ENCODE measurements around the gene TRAF6. TPM values are rescaled to one million over a fixed set of nuclear protein-coding genes. Genes with fewer than 3 reads are reported as not detected.

TRAF6 gene
- total and polyA plus RNA-seq, 7 experiments from 2014 or later: 7.9 to 22.2 (median 18.2) TPM

DNA sequence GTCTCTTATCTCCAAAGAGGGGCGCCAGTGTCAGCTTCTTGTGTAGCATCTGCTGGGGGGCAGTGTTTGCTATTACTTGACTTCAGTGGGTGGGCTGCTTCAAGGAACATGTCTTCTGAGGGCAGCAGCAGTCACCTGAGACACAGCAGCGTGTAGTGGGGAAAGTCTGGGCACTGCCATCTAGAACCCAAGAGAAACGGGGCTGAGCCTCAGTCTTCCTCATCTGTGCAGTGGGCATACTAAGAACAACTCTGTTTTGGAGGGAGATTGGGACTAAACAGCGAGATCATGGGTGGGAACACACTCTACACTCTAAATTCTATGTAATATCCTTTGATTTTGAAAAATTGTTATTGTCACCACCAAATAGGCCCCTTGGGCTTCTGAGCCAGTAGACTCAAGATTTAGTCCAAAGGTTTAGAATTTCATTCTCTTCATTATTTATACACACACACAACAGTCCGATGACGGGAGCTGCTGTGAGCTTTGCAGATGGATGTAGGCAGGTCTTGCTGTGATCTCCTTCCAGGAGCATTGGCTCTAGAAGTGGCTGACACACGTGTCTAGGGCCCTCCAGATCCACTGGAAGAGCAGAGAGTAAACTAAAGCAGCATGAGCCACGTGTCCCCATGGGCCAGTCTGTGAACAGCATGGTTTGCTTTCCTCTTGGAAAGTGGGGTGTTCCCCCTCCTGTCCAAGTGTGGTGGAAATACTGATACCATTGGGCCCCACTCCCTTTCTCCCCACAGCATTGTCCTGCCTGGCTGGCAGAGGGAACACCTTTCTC is 51.8 kb downstream of the TRAF6 start:
- H3K9me3 Mint-ChIP-seq: no peaks in the 10 kb centered on the region
- Histone ChIP-seq H3K4me1 (ENCODE audit: control insufficient read depth in 2 of 2, insufficient read depth in 2 of 2, low read length in 2 of 2) (peaks cover under 1 to 6% of the 10 kb centered on the region in 2 donors), H3K4me3 (ENCODE audit: low read length) (no peak overlapping the region), H3K36me3 (ENCODE audit: control insufficient read depth in 2 of 3, insufficient read depth in 3 of 3, low read length in 3 of 3) (no peaks in the 10 kb centered on the region), H3K27me3 (ENCODE audit: control insufficient read depth in 2 of 2, insufficient read depth in 2 of 2, low read length in 2 of 2) (no peaks in the 10 kb centered on the region), H3K9me3 (ENCODE audit: control insufficient read depth in 2 of 3, low read length in 3 of 3) (no peaks in the 10 kb centered on the region), H3K27ac (ENCODE audit: low read depth, low read length) (no peak overlapping the region)
- intact Hi-C loops (cut with micrococcal nuclease): no loop called here
- ATAC-seq (no peak), DNase-seq (peak in 1 of 9 donors; percentile 8)
- ChIA-PET CTCF (no interaction called here), POLR2A (no interaction called here)
- no peak overlapping the region for H3K27ac Mint-ChIP-seq
- H3K36me3 Mint-ChIP-seq: peaks cover 0 to 8% (median 0%) of the 10 kb centered on the region in 5 donors
- peaks cover 0 to 18% (median 5%) of the 10 kb centered on the region in 7 donors for H3K4me1 Mint-ChIP-seq
- H3K4me3 Mint-ChIP-seq: no peak overlapping the region
- H3K27me3 Mint-ChIP-seq: peaks cover 0 to 7% (median 0%) of the 10 kb centered on the region in 5 donors

DNA sequence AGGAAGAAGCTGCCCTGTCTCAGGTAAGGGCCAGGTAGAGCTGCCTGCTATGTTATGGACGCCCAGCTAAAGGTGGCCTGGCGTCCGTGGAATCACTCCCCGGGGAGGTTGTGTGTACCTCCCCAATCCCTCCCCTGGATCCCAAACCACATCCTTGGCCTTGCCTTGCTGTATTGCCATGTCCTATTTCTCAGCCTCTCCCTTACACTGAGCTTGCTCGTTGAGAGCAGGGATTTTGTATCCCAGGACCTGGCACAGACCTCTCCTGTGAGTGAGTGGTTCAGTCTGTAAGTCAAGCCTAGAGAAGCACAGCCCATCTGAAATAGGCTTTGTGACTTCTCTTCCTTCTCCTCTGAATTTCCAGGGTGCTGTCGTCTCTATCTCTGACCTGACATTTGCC is 53.9 kb downstream of the TRAF6 start:
- peaks cover 6 to 38% (median 26%) of the 10 kb centered on the region in 7 donors for H3K4me1 Mint-ChIP-seq
- peaks cover 0 to 12% (median 0%) of the 10 kb centered on the region in 5 donors for H3K36me3 Mint-ChIP-seq
- ATAC-seq (no peak), DNase-seq (no peak)
- no peak overlapping the region for H3K4me3 Mint-ChIP-seq
- Histone ChIP-seq H3K4me1 (ENCODE audit: control insufficient read depth in 2 of 2, insufficient read depth in 2 of 2, low read length in 2 of 2) (peaks cover 20 to 26% of the 10 kb centered on the region in 2 donors), H3K4me3 (ENCODE audit: low read length) (no peak overlapping the region), H3K27ac (ENCODE audit: low read depth, low read length) (no peak overlapping the region), H3K9me3 (ENCODE audit: control insufficient read depth in 2 of 3, low read length in 3 of 3) (no peaks in the 10 kb centered on the region), H3K36me3 (ENCODE audit: control insufficient read depth in 2 of 3, insufficient read depth in 3 of 3, low read length in 3 of 3) (peaks cover 0 to 5% (median 0%) of the 10 kb centered on the region in 3 experiments), H3K27me3 (ENCODE audit: control insufficient read depth in 2 of 2, insufficient read depth in 2 of 2, low read length in 2 of 2) (no peaks in the 10 kb centered on the region)
- POLR2A ChIA-PET: no interaction called here
- no peaks in the 10 kb centered on the region for H3K27me3 Mint-ChIP-seq
- H3K27ac Mint-ChIP-seq: no peak overlapping the region
- H3K9me3 Mint-ChIP-seq: no peaks in the 10 kb centered on the region
- intact Hi-C loops (cut with micrococcal nuclease): no loop called here
- CTCF ChIA-PET: no interaction called here

DNA sequence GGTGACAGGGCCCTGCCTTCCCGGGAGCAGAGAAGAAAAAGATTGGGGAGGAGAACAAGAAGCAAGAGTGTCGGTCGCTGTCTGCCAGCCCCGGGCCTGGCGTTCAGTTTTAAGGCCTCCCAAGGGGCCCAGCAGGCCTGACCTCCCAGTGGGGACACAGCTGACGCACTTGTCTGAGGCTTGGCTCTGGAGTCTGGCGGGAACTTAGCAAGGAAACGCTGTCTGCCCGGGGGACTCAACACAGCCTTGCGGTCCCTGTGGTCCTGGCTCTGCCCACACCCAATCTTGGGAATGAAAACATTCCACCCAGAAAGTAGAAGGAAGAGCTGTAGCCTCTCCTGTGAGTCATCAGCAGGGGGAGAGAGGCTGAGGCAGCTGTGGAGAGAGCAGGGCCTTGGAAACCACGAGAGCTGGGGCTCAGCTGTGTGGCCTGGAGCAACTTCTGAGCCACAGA is 54.4 kb downstream of the TRAF6 start:
- intact Hi-C loops (cut with micrococcal nuclease): no loop called here
- H3K27ac Mint-ChIP-seq: peak overlapping the region in 1 of 9 donors; percentile 60

DNA sequence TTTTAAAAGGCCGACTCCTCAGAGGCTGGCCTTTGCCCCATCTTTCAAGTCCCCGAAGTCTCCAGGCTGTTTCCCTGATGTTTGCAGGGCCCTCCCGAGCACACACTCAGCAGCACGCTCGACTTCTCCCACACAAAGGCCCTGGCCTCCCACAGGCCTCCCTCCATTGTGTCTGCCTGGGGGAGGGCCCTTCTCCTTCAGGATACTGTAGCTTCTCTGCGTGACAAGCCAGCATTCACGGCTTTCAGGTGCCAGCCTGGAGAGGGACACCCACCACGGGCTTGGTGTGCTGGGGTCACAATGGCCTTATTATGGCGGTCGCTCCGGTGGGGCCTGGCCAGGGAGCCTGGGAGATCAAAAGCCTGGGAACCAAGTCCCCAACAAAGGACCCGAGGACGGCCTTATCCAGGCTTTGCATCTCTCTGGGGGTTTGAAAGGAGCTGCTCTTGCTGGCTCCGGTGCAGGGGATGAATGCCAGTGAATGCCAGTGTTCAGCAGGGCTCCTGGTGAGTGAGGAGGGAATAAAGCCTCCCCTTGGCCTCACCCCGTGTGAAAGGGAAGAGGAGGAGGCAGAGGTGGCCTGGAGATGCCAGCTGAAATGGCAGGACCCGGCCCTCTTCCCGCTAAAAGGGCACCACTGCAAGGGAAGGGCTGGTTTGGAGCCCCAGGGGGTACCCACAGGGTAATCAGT is 55.0 kb downstream of the TRAF6 start:
- peaks cover 0 to 9% (median 0%) of the 10 kb centered on the region in 3 experiments for H3K36me3 ChIP-seq (ENCODE audit: control insufficient read depth in 2 of 3, insufficient read depth in 3 of 3, low read length in 3 of 3)
- no peak for ATAC-seq
- intact Hi-C loops (cut with micrococcal nuclease): loop anchor here in 1 of 2 donors (5.0 kb wide), 1 partner anchor 48 kb away; no protein-coding TSS in a partner anchor
- ChIA-PET POLR2A (no interaction called here), CTCF (no interaction called here)
- no peak overlapping the region for H3K27ac ChIP-seq (ENCODE audit: low read depth, low read length)
- H3K9me3 ChIP-seq (ENCODE audit: control insufficient read depth in 2 of 3, low read length in 3 of 3): no peaks in the 10 kb centered on the region
- Mint-ChIP-seq H3K9me3 (no peaks in the 10 kb centered on the region), H3K27me3 (no peaks in the 10 kb centered on the region), H3K4me3 (no peak overlapping the region), H3K4me1 (peaks cover 17 to 43% (median 37%) of the 10 kb centered on the region in 7 donors), H3K27ac (no peak overlapping the region), H3K36me3 (peaks cover 0 to 12% (median 0%) of the 10 kb centered on the region in 5 donors)
- DNase-seq: no peak
- peaks cover 28 to 37% of the 10 kb centered on the region in 2 donors for H3K4me1 ChIP-seq (ENCODE audit: control insufficient read depth in 2 of 2, insufficient read depth in 2 of 2, low read length in 2 of 2)
- H3K4me3 ChIP-seq (ENCODE audit: low read length): no peak overlapping the region
- H3K27me3 ChIP-seq (ENCODE audit: control insufficient read depth in 2 of 2, insufficient read depth in 2 of 2, low read length in 2 of 2): no peaks in the 10 kb centered on the region

More for the DNA sequence above, 54.4 kb downstream of the TRAF6 start:
- Histone ChIP-seq H3K9me3 (ENCODE audit: control insufficient read depth in 2 of 3, low read length in 3 of 3) (no peaks in the 10 kb centered on the region), H3K36me3 (ENCODE audit: control insufficient read depth in 2 of 3, insufficient read depth in 3 of 3, low read length in 3 of 3) (peaks cover 0 to 9% (median 0%) of the 10 kb centered on the region in 3 experiments), H3K27me3 (ENCODE audit: control insufficient read depth in 2 of 2, insufficient read depth in 2 of 2, low read length in 2 of 2) (no peaks in the 10 kb centered on the region), H3K27ac (ENCODE audit: low read depth, low read length) (no peak overlapping the region), H3K4me1 (ENCODE audit: control insufficient read depth in 2 of 2, insufficient read depth in 2 of 2, low read length in 2 of 2) (peaks cover 25 to 31% of the 10 kb centered on the region in 2 donors), H3K4me3 (ENCODE audit: low read length) (no peak overlapping the region)
- Mint-ChIP-seq H3K27me3 (no peaks in the 10 kb centered on the region), H3K4me1 (peaks cover 11 to 40% (median 31%) of the 10 kb centered on the region in 7 donors), H3K9me3 (no peaks in the 10 kb centered on the region), H3K36me3 (peaks cover 0 to 12% (median 0%) of the 10 kb centered on the region in 5 donors), H3K4me3 (no peak overlapping the region)
- ATAC-seq (no peak), DNase-seq (no peak)
- ChIA-PET POLR2A (no interaction called here), CTCF (no interaction called here)

DNA sequence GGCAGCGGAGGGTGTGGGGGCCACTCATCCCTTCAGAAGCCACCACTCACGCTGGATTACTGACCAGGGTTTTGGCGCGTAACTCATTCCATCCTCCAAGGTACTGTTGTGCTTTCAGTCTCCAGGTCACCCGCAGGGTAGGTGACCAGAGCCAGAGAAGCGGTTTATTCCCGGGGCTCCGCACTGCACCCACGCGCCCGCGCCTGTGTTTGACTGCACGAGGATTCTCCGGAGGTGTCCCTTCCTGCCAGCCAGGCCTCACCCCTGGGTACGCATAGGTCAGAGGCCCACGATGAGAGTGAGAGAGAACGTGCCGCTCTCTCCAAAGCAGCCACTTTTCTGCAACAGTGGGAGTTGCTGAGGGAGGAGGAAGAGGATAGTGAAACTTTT is 55.5 kb downstream of the TRAF6 start:
- peaks cover 0 to 16% (median 0%) of the 10 kb centered on the region in 5 donors for H3K36me3 Mint-ChIP-seq
- H3K4me1 ChIP-seq (ENCODE audit: control insufficient read depth in 2 of 2, insufficient read depth in 2 of 2, low read length in 2 of 2): peaks cover 28 to 41% of the 10 kb centered on the region in 2 donors
- ChIA-PET POLR2A (no interaction called here), CTCF (no interaction called here)
- H3K36me3 ChIP-seq (ENCODE audit: control insufficient read depth in 2 of 3, insufficient read depth in 3 of 3, low read length in 3 of 3): peaks cover 0 to 9% (median 0%) of the 10 kb centered on the region in 3 experiments
- no peak overlapping the region for H3K4me3 ChIP-seq (ENCODE audit: low read length)
- no peak for ATAC-seq
- no peak overlapping the region for H3K27ac ChIP-seq (ENCODE audit: low read depth, low read length)
- DNase-seq: no peak
- no peaks in the 10 kb centered on the region for H3K9me3 ChIP-seq (ENCODE audit: control insufficient read depth in 2 of 3, low read length in 3 of 3)
- H3K27ac Mint-ChIP-seq: no peak overlapping the region
- no peaks in the 10 kb centered on the region for H3K27me3 Mint-ChIP-seq
- peaks cover 0 to 2% (median 0%) of the 10 kb centered on the region in 11 donors for H3K9me3 Mint-ChIP-seq
- intact Hi-C loops (cut with micrococcal nuclease): loop anchor here in 1 of 2 donors (5.0 kb wide), 1 partner anchor 47 kb away; no protein-coding TSS in a partner anchor
- H3K4me3 Mint-ChIP-seq: no peak overlapping the region
- H3K27me3 ChIP-seq (ENCODE audit: control insufficient read depth in 2 of 2, insufficient read depth in 2 of 2, low read length in 2 of 2): no peaks in the 10 kb centered on the region
- peaks cover 22 to 48% (median 42%) of the 10 kb centered on the region in 7 donors for H3K4me1 Mint-ChIP-seq

DNA sequence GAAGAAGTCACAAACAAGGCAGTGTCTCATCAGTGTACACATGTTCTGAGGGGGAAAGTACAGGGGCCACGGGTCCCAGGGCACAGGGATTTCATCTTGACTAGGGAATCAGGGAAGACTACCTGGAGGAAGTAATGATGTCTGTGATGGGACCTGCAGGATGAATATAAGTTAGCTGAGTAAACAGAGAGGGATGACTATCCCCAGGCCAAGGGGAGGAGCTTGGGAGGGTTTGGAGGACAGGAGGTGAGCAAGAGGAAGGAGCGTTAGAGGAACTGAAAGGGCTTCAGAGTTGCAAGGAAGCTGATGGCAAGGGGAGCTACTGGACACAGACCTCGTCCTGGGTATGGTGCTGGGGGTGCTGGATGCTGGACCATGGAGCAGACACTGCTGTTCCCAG is 56.4 kb downstream of the TRAF6 start:
- H3K27ac Mint-ChIP-seq: peak overlapping the region in 3 of 9 donors; percentile 11 to 26 (median 16)
- Histone ChIP-seq H3K27me3 (ENCODE audit: control insufficient read depth in 2 of 2, insufficient read depth in 2 of 2, low read length in 2 of 2) (no peaks in the 10 kb centered on the region), H3K9me3 (ENCODE audit: control insufficient read depth in 2 of 3, low read length in 3 of 3) (no peaks in the 10 kb centered on the region), H3K36me3 (ENCODE audit: control insufficient read depth in 2 of 3, insufficient read depth in 3 of 3, low read length in 3 of 3) (peaks cover 0 to 9% (median 0%) of the 10 kb centered on the region in 3 experiments), H3K27ac (ENCODE audit: low read depth, low read length) (no peak overlapping the region), H3K4me3 (ENCODE audit: low read length) (no peak overlapping the region), H3K4me1 (ENCODE audit: control insufficient read depth in 2 of 2, insufficient read depth in 2 of 2, low read length in 2 of 2) (peaks cover 28 to 41% of the 10 kb centered on the region in 2 donors)
- peaks cover 0 to 20% (median 0%) of the 10 kb centered on the region in 5 donors for H3K36me3 Mint-ChIP-seq
- no peaks in the 10 kb centered on the region for H3K27me3 Mint-ChIP-seq
- H3K4me1 Mint-ChIP-seq: peaks cover 24 to 48% (median 42%) of the 10 kb centered on the region in 7 donors
- CTCF ChIA-PET: no interaction called here
- peak; percentile 67 for ATAC-seq
- intact Hi-C loops (cut with micrococcal nuclease): loop anchor here in 1 of 2 donors (5.0 kb wide), 1 partner anchor 46 kb away; no protein-coding TSS in a partner anchor
- POLR2A ChIA-PET: no interaction called here
- H3K9me3 Mint-ChIP-seq: peaks cover 0 to 2% (median 0%) of the 10 kb centered on the region in 11 donors
- DNase-seq: no peak
- H3K4me3 Mint-ChIP-seq: no peak overlapping the region

Data from naive thymus-derived CD4-positive, alpha-beta T cell (primary cell).